Transverse colon (tissue), 4 donors: Measurements from ENCODE around the gene WFS1.

Experiments
- CTCF ChIP-seq, 5 experiments: fragments of 200-600 bp in 3 of 5; fragments of 450-650 bp in 2 of 5; sonication (generic) in 3 of 5; IDR thresholded peaks; 1 replicate in 2 of 5; 2 replicates in 3 of 5; pipeline ENCODE4 v1.5.1; 2016 to 2017; ENCODE audit warnings: antibody characterized with exemption in 5 of 5, inconsistent platforms in 3 of 5, mild to moderate bottlenecking in 2 of 5, moderate library complexity in 1 of 5
- POLR2A ChIP-seq: fragments of 450-650 bp; IDR thresholded peaks from one replicate; pipeline ENCODE4 v1.6.1; 2016; ENCODE audit warnings: antibody characterized with exemption, mild to moderate bottlenecking, moderate library complexity
- POLR2AphosphoS5 ChIP-seq, 3 donors: sonication (generic); formaldehyde crosslinking; IDR thresholded peaks; one replicate each; pipeline ENCODE4 v1.6.1; 2016; ENCODE audit warnings: antibody characterized with exemption in 3 of 3

DNA sequence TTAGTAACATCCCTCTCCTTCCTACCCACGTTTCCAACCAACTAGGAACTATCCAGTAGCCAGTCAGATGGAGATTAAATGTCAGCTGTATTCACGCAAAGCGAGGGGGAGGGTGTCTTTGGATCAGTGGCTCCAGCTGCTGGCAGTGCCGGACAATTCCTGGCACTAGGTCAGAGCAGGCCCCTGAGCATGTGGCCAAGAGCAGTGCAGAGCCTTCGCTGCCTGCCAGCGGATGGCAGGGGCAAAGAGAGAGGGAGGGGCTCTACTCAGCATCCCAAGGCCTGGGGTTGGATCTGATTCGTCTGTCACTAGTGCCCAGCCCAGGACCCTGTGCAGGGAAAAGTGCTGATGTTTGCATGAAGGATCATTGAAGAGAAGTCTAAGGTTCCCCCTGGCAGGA lies 40.6 kb upstream of the WFS1 start:
- TF ChIP-seq POLR2AphosphoS5 (IDR thresholded peaks at IDR 0.05) (no peak), POLR2A (no peak), CTCF (IDR thresholded peaks at IDR 0.05) (no peak)
